Measurements from ENCODE around the gene CAMK1.

The CAMK1 gene

DNA sequence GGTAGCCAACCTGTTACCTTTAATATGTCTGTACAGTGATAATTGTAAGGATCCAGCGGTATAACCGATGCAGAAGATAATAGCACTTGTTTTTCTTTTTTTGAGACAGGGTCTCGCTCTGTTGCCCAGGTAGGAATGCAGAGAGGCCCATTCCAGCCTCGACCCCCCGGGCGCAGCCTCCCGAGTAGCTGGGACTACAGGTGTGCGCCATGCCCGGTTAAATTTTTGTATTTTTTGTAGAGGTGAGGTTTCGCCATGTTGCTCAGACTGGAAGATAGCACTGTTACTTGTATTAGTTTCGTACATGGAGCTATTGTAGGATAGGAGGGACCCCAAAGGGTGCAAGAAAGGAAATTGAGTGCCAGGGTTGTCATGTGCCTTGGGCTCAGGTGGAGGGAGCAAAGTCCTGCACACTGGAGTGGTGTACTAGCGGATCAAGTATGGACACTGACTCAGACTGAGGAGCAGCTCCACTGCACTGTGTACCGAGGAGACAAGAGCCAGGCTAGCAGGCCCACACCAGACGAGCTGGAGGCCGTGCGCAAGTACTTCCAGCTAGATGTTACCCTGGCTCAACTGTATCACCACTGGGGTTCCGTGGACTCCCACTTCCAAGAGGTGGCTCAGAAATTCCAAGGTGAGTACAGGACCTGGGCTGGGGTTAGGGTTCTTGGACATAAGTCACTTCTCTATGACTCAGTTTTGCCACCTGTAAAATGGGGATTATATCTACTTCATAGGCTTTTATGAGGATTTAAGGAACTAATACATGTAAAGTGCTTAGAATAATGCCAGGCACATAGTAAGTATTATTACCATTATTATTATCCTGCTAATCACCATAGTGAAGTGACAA is 19.0 kb downstream of the CAMK1 start:
- Histone ChIP-seq H3K4me3 (ENCODE audit: low read length) (peak overlapping the region; percentile 62), H3K4me1 (ENCODE audit: insufficient read depth, low read length) (no peaks in the 10 kb centered on the region), H3K36me3 (ENCODE audit: insufficient read depth, low read length) (peaks cover 72% of the 10 kb centered on the region), H3K9me3 (ENCODE audit: insufficient read depth, low read depth, low read length) (no peaks in the 10 kb centered on the region), H3K27ac (ENCODE audit: low read depth, low read length) (peak overlapping the region; percentile 70; the same call in 1 of the 2 replicates), H3K27me3 (ENCODE audit: insufficient read depth, low read length) (no peaks in the 10 kb centered on the region), H3K9ac (ENCODE audit: low read depth, low read length) (peak overlapping the region; percentile 58)
- 65% methylated on average over 17 of the region's 17 CpGs for WGBS

DNA sequence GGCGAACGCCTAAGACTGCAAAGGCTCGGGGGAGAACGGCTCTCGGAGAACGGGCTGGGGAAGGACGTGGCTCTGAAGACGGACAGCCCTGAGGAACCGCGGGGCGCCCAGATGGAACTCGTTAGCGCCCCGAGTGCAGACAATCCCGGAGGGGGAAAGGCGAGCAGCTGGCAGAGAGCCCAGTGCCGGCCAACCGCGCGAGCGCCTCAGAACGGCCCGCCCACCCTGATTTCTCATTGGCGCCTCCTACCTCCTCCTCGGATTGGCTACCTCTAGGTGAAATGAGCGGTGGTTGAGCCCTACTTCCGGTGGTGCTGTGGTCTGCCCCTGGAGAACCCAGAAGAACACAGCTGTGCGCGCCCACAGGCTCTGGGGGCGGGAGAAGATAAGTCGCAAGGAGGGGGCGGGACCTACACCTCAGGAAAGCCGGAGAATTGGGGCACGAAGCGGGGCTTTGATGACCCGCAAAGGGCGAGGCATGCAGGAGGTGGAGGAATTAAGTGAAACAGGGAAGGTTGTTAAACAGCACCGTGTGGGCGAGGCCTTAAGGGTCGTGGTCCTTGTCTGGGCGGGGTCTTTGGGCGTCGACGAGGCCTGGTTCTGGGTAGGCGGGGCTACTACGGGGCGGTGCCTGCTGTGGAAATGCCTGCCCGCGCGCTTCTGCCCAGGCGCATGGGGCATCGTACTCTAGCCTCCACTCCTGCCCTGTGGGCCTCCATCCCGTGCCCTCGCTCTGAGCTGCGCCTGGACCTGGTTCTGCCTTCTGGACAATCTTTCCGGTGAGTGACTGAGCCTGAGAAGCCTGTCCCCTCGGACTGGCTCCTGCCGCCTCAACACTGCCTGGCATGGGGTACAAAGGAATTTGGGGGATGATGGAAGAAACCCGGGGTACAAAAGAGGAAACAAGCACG is 19.8 kb downstream of the CAMK1 start, which contains the start of gene OGG1:
TSS of gene OGG1 (plus strand) at position 308 of the 911 bp plus-strand sequence. CDS start at position 643, 335 bp downstream.
- peaks cover 74% of the 10 kb centered on the region for H3K36me3 ChIP-seq (ENCODE audit: insufficient read depth, low read length)
- H3K27me3 ChIP-seq (ENCODE audit: insufficient read depth, low read length): no peaks in the 10 kb centered on the region
- peak within 1 kb of the TSS; percentile 62 for H3K4me3 ChIP-seq (ENCODE audit: low read length)
- no peaks in the 10 kb centered on the region for H3K4me1 ChIP-seq (ENCODE audit: insufficient read depth, low read length)
- H3K9ac ChIP-seq (ENCODE audit: low read depth, low read length): peak within 1 kb of the TSS; percentile 82
- H3K27ac ChIP-seq (ENCODE audit: low read depth, low read length): peak within 1 kb of the TSS; percentile 84
- WGBS: under 1% methylated on average over 60 of the region's 60 CpGs
- no peaks in the 10 kb centered on the region for H3K9me3 ChIP-seq (ENCODE audit: insufficient read depth, low read depth, low read length)

DNA sequence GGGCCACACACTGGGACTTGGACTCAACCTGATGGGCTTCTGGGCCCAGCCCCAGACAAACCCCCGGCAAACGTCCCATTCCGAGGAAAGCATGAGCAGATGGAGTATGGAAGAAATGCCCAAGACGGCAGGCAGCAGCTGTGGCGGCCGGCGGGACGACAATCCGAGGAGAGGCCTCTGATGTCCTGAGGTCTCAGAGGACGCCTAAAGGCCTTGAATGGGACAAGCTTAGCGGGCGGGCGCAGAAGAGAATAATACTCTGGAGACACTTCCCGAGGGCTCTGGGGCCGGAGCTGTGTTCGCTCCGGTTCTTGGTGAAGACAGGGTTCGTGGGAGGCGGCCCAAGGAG is 20.5 kb downstream of the CAMK1 start:
- H3K4me3 ChIP-seq (ENCODE audit: low read length): peak overlapping the region; percentile 62
- H3K27ac ChIP-seq (ENCODE audit: low read depth, low read length): peak overlapping the region; percentile 84
- no peaks in the 10 kb centered on the region for H3K27me3 ChIP-seq (ENCODE audit: insufficient read depth, low read length)
- peaks cover 74% of the 10 kb centered on the region for H3K36me3 ChIP-seq (ENCODE audit: insufficient read depth, low read length)
- no peaks in the 10 kb centered on the region for H3K4me1 ChIP-seq (ENCODE audit: insufficient read depth, low read length)
- peak overlapping the region; percentile 82 for H3K9ac ChIP-seq (ENCODE audit: low read depth, low read length)
- H3K9me3 ChIP-seq (ENCODE audit: insufficient read depth, low read depth, low read length): no peaks in the 10 kb centered on the region
- WGBS: 9% methylated on average over 19 of the region's 19 CpGs

DNA sequence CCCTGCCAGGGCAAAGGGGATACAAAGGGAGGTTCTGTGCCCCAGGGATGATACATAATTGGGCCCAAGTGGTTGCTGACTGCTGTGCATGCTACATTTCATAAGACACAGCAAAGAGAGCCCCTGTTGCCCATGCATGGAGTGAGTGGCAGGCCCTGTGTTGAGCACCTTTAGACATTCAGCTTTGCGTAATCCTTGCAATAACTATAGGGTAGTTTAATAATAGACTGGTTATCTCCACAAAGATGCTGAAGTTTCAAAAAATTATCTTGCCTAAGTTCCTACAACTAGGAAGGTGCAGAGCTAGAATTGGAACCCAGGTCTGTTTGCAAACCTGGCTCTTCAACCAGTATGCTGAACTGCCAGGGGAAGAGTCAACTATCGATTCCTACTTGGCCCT is 21.7 kb downstream of the CAMK1 start:
- no peak overlapping the region for H3K9ac ChIP-seq (ENCODE audit: low read depth, low read length)
- WGBS: 96% methylated on average over 2 of the region's 2 CpGs
- no peaks in the 10 kb centered on the region for H3K4me1 ChIP-seq (ENCODE audit: insufficient read depth, low read length)
- H3K27me3 ChIP-seq (ENCODE audit: insufficient read depth, low read length): no peaks in the 10 kb centered on the region
- no peaks in the 10 kb centered on the region for H3K9me3 ChIP-seq (ENCODE audit: insufficient read depth, low read depth, low read length)
- H3K27ac ChIP-seq (ENCODE audit: low read depth, low read length): no peak overlapping the region
- H3K36me3 ChIP-seq (ENCODE audit: insufficient read depth, low read length): peaks cover 79% of the 10 kb centered on the region
- no peak overlapping the region for H3K4me3 ChIP-seq (ENCODE audit: low read length)

DNA sequence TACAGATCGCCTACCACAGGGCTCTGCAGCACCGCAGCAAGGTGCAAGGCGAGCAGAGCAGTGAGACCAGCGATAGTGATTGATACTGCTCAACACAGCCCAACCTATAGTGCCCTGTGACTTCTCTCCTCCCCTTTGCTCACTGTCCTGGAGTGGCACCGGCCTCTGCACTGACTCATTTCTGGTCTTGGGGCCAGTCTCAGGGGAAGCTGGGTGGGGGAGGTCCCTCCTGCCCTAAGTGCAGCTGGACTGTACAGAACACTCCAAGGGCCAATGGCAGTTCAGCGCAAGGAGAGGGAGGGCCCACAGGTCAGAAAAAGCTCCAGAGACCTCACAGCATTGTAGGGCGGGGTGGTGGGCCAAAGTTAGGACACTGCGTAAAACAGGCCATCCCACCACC is 22.5 kb downstream of the CAMK1 start:
- H3K4me3 ChIP-seq (ENCODE audit: low read length): no peak overlapping the region
- 95% methylated on average over 7 of the region's 8 CpGs for WGBS
- no peak overlapping the region for H3K27ac ChIP-seq (ENCODE audit: low read depth, low read length)
- H3K36me3 ChIP-seq (ENCODE audit: insufficient read depth, low read length): peaks cover 79% of the 10 kb centered on the region
- H3K9ac ChIP-seq (ENCODE audit: low read depth, low read length): no peak overlapping the region
- H3K4me1 ChIP-seq (ENCODE audit: insufficient read depth, low read length): no peaks in the 10 kb centered on the region
- H3K27me3 ChIP-seq (ENCODE audit: insufficient read depth, low read length): no peaks in the 10 kb centered on the region
- no peaks in the 10 kb centered on the region for H3K9me3 ChIP-seq (ENCODE audit: insufficient read depth, low read depth, low read length)

DNA sequence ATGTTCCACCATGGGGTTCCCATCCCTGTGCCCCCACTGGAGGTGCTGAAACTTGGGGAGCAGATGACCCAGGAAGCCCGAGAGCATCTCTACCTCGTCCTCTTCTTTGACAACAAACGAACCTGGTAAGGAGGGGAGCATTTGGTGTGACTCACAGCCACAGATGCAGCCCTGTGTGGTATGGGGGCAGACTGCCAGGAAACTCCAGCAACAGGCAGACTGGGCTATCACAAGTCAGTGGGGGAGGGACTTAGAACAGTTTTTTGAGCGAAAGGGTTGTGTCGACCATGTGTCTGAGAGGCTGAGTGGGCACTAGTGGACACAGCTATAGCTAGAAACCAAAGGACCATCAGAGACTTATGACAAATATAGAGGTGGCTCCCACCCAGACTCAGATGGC is 23.4 kb downstream of the CAMK1 start:
- H3K27ac ChIP-seq (ENCODE audit: low read depth, low read length): no peak overlapping the region
- H3K4me3 ChIP-seq (ENCODE audit: low read length): no peak overlapping the region
- no peaks in the 10 kb centered on the region for H3K9me3 ChIP-seq (ENCODE audit: insufficient read depth, low read depth, low read length)
- H3K27me3 ChIP-seq (ENCODE audit: insufficient read depth, low read length): no peaks in the 10 kb centered on the region
- H3K36me3 ChIP-seq (ENCODE audit: insufficient read depth, low read length): peaks cover 79% of the 10 kb centered on the region
- no peaks in the 10 kb centered on the region for H3K4me1 ChIP-seq (ENCODE audit: insufficient read depth, low read length)
- no peak overlapping the region for H3K9ac ChIP-seq (ENCODE audit: low read depth, low read length)
- WGBS: 94% methylated on average over 5 of the region's 5 CpGs

DNA sequence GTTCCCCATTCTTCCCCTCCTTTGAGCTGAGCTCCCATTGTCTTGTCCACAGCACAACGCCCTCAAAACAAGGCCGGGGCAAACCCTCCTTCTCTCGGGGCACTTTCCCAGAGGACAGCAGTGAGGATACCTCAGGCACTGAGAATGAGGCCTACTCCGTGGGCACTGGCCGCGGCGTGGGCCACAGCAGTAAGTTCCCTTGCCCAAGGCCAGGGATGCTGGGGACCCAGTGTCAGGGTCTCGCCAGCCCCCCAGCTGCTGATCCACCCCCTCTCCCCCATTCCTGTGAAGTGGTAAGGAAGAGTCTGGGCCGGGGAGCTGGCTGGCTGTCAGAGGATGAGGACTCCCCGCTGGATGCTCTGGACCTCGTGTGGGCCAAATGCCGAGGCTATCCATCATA is 24.2 kb downstream of the CAMK1 start:
- Histone ChIP-seq H3K36me3 (ENCODE audit: insufficient read depth, low read length) (peaks cover 82% of the 10 kb centered on the region), H3K4me1 (ENCODE audit: insufficient read depth, low read length) (no peaks in the 10 kb centered on the region)
- WGBS: 95% methylated on average over 12 of the region's 12 CpGs

DNA sequence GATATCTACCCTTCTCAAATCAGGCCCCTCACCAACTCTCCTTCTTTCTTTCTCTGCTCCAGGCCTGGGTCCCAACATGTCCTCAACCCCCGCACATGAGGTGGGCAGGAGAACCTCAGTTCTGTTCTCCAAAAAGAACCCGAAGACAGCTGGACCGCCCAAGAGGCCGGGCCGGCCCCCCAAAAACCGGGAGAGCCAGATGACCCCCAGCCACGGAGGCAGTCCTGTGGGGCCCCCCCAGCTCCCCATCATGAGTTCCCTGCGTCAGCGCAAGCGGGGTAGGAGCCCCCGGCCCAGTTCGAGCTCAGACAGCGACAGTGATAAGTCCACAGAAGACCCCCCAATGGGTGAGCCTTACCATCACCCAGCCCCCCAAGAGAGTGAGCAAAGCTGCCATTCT is 25.6 kb downstream of the CAMK1 start:
- Histone ChIP-seq H3K36me3 (ENCODE audit: insufficient read depth, low read length) (peaks cover 95% of the 10 kb centered on the region), H3K9me3 (ENCODE audit: insufficient read depth, low read depth, low read length) (no peaks in the 10 kb centered on the region), H3K27me3 (ENCODE audit: insufficient read depth, low read length) (no peaks in the 10 kb centered on the region), H3K27ac (ENCODE audit: low read depth, low read length) (no peak overlapping the region), H3K4me1 (ENCODE audit: insufficient read depth, low read length) (no peaks in the 10 kb centered on the region), H3K9ac (ENCODE audit: low read depth, low read length) (no peak overlapping the region), H3K4me3 (ENCODE audit: low read length) (no peak overlapping the region)
- WGBS: 96% methylated on average over 13 of the region's 13 CpGs

More for the DNA sequence above, 24.2 kb downstream of the CAMK1 start:
- H3K27ac ChIP-seq (ENCODE audit: low read depth, low read length): no peak overlapping the region
- H3K27me3 ChIP-seq (ENCODE audit: insufficient read depth, low read length): no peaks in the 10 kb centered on the region
- no peak overlapping the region for H3K9ac ChIP-seq (ENCODE audit: low read depth, low read length)
- H3K9me3 ChIP-seq (ENCODE audit: insufficient read depth, low read depth, low read length): no peaks in the 10 kb centered on the region
- no peak overlapping the region for H3K4me3 ChIP-seq (ENCODE audit: low read length)

DNA sequence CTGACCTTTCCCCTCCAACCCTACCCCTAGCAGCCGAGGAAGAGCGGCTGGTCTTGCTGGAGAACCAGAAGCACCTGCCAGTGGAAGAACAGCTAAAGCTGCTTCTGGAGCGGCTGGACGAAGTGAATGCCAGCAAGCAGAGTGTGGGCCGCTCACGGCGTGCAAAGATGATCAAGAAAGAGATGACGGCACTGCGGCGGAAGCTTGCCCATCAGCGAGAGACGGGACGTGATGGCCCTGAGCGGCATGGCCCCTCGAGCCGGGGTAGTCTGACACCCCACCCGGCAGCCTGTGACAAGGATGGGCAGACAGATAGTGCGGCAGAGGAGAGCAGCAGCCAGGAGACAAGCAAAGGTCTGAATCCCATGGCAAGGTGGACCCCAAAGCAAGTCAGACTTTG is 26.2 kb downstream of the CAMK1 start:
- no peak overlapping the region for H3K4me3 ChIP-seq (ENCODE audit: low read length)
- WGBS: 97% methylated on average over 18 of the region's 18 CpGs
- H3K27ac ChIP-seq (ENCODE audit: low read depth, low read length): no peak overlapping the region
- no peaks in the 10 kb centered on the region for H3K4me1 ChIP-seq (ENCODE audit: insufficient read depth, low read length)
- H3K9ac ChIP-seq (ENCODE audit: low read depth, low read length): no peak overlapping the region
- H3K9me3 ChIP-seq (ENCODE audit: insufficient read depth, low read depth, low read length): no peaks in the 10 kb centered on the region
- peaks cover 100% of the 10 kb centered on the region for H3K36me3 ChIP-seq (ENCODE audit: insufficient read depth, low read length)
- H3K27me3 ChIP-seq (ENCODE audit: insufficient read depth, low read length): no peaks in the 10 kb centered on the region

DNA sequence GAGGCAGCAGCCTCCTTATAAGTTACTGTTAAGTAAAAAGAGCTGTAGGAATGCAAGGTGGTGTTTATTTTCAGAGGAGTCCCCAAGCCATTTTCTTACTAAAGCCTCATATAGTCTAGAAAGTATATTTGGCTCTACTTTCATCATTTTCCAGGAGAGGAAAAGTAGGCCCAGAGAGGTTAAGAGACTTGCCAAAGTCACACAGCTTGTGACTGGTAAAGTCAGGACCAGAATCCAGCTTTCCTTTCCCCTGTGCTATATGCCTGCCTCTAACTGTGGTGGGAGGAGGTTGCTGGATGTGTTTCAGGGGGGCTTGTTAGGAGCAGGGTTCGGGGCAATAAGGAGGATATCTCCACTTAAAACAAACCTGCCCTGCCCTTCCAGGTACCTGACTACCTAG is 27.2 kb downstream of the CAMK1 start:
- WGBS: no CpG with 5 or more reads among the region's 1 CpG
- no peaks in the 10 kb centered on the region for H3K27me3 ChIP-seq (ENCODE audit: insufficient read depth, low read length)
- peaks cover 100% of the 10 kb centered on the region for H3K36me3 ChIP-seq (ENCODE audit: insufficient read depth, low read length)
- no peak overlapping the region for H3K9ac ChIP-seq (ENCODE audit: low read depth, low read length)
- no peaks in the 10 kb centered on the region for H3K9me3 ChIP-seq (ENCODE audit: insufficient read depth, low read depth, low read length)
- H3K4me3 ChIP-seq (ENCODE audit: low read length): no peak overlapping the region
- no peaks in the 10 kb centered on the region for H3K4me1 ChIP-seq (ENCODE audit: insufficient read depth, low read length)
- H3K27ac ChIP-seq (ENCODE audit: low read depth, low read length): no peak overlapping the region

DNA sequence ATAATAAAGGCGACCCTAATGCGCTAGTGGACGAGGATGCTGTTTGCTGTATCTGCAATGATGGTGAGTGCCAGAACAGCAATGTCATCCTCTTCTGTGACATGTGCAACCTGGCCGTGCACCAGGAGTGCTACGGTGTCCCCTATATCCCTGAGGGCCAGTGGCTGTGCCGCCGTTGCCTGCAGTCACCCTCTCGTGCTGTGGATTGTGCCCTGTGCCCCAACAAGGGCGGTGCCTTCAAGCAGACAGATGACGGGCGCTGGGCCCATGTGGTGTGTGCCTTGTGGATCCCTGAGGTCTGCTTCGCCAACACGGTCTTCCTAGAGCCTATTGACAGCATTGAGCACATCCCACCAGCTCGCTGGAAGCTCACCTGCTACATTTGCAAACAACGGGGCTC is 30.6 kb downstream of the CAMK1 start:
- 95% methylated on average over 15 of the region's 15 CpGs for WGBS
- no peaks in the 10 kb centered on the region for H3K27me3 ChIP-seq (ENCODE audit: insufficient read depth, low read length)
- no peaks in the 10 kb centered on the region for H3K4me1 ChIP-seq (ENCODE audit: insufficient read depth, low read length)
- no peaks in the 10 kb centered on the region for H3K9me3 ChIP-seq (ENCODE audit: insufficient read depth, low read depth, low read length)
- H3K4me3 ChIP-seq (ENCODE audit: low read length): no peak overlapping the region
- H3K36me3 ChIP-seq (ENCODE audit: insufficient read depth, low read length): peaks cover 98% of the 10 kb centered on the region
- no peak overlapping the region for H3K27ac ChIP-seq (ENCODE audit: low read depth, low read length)
- H3K9ac ChIP-seq (ENCODE audit: low read depth, low read length): no peak overlapping the region

Measured in HUES64 (cell line).